IPS-NIHi7 (cell line): ENCODE measurements around the gene BICRA.
"Not testable (repeated sequence)": the region's sequence is repeated elsewhere in the genome, so short reads cannot be mapped to it uniquely, and the experiment has no call there.

Source experiments
- DNase-seq: peaks from one replicate; pipeline ENCODE4 v3.0.0; 2012; ENCODE audit warnings: mixed read lengths; ENCODE audit errors: extremely low spot score

BICRA gene

DNA sequence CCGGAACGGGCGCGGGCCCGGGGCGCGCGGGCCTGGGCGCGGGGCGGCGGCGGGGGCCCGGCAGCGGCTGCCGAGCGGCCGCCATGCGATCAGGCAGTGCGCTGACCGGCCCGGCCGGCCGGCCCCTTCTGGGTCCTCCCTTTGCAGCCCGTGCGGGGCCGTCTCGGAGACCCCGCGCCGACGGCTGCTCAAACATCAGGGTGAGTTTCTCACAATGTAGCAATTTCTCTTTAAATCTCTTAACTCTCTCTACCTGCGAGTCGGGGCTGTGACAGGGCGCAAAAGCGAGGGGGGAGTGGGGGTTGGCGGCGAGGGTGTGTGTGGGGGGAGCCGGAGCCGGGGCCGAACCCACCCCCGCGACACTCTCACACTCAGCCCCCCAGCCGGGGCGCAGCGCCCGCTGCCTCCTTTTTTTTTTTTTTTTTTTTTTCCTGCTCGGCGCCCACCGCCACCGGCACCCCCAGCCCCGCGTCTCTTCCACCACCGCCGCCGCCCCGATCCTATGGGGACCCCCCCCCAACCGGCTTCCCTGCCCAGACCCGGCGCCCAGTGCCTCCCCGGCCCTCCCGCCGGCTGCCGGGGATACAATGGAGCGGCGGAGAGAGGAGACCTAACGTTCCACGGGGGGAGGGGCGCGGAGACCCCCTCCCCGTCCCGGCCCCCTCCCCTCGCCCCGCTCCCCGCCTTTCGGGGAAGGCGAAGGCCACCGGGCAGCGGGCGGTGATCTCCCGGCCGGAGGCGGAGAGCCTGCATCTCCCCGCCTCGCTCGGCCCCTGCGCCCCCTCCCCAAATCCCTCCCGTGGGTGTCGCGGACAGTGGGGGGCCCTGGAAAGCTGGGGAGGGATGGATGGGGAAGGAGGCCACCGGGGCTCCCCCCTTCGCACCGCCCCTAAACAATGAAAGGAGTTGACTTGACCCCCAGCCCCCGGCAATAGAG, at the start of gene BICRA:
TSS of gene BICRA (plus strand) at position 166 of the 937 bp plus-strand sequence. CDS start 64,441 bp downstream, outside the sequence.
- peak; percentile 77 for DNase-seq

DNA sequence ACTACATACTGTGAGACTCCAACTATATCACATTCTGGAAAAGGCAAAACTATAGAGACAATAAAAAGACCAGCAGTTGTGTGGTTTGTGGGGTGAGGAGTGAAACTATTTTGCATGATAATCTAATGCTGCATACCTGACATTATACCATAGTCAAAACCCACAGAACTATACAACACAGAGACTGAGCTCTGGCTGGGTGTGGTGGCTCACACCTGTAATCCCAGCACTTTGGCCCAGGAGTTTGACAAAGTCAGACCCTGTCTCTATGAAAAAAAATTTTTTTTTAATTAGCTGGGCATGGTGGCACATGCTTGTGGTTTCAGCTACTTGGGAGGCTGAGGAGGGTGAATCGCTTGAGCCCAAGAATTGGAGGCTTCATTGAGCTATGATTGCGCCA, 47.9 kb upstream of the BICRA start:
- DNase-seq: no peak

- DNase-seq: no peak
These were observed 47.4 kb upstream of the BICRA start for GRCh38 chr19:47561440-47562057.

DNA sequence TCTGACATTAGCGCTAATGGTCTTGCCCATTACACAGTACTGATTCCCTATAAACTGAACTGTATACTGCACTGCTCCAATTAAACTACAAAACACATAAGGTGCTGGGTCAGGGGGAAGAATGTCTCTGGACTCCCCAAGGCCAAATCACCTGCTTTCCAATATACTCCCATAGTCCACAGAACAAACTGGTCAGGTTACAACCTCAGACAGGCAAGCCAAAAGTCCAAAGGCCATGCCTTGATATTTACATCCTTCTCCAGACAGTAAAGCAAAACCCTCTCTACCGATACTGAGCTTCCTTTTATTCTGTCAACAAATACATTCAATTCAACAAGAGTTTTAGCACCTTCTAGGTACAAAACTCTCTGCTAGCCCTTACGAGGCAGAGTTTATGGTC, 44.9 kb upstream of the BICRA start:
- no peak for DNase-seq

DNA sequence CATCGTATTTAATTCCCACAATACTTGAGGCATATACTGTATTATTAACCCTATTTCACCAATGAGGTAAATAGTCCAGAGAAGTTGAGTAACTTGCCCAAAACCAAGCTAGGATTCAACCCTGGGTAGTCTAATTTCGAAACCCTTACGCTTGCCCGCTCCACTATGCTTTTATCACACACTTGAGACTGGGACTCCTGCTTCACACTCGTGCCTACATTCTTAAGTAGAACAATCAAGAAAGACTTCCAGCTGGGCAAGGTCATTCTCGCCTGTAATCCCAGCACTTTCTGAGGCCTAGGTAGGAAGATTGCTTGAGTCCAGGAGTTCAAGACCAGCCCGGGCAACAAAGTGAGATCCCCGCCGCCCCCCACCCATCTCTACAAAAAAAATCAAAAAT, 39.6 kb upstream of the BICRA start:
- DNase-seq: no peak

DNA sequence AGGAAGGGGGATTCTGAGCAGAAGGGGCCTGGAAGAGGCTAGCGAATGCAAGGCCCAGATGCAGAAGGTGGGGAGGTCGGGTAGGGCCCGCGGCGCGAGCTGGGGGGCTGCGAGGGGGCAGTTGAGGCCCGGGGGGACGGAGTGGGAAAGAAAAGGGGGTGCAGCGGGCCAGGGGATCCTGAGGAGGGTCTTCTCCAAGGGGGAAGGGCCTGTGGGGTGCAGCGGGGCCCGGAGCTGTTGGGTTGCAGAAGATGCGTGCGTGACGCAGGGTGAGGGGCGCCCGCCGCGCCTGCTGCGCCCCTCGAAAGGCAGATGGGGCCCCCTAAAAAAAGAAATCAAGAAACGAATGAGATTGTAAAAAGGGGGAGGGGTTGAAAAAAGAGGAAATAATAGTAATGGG, 36.3 kb upstream of the BICRA start:
- DNase-seq: no peak

DNA sequence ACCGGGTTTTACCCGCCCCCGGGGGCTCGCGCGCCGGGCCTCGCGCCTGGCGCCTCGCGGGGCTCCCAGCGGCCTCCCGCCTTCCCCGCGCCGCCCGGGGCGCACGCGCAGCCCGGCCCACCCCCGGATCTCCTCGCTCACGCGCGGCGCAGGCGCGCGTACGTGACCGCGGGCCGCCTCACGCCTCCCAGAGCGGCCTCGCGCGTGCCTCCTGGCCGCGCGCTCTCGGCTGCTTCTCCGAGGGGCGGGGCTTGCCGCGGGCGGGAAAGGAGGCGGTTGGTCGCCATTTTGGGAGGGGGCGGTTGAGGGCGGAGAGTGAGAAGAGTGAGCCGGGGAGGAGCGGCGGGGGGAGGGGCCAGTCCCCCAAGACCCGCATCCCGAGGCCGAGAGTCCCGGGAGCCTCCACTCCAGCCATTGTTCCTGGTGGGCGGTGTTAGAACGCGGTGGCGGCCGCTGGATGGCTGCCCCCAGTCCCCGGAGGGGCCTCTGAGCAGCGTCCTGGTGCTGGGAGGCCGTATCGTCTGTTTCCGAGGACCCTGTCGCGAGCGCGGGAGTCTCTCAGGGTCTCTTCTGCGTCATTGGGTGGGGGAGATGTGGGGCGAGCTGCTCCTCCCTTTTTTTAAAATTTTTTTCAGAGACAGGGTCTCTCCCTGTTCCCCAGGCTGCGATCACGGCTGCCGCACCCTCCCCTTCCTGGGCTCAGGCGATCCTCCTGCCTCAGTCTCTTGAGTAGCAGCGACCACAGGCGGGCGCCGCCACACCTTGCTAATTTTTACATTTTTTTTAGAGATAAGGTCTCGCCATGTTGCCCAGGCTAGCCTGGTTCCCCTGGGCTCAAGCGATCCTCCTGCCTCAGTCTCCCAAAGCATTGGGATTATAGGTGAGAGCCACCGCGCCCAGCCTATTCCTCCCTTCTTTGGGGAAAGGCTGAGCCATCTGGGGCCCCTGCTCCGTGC, 35.6 kb upstream of the BICRA start, which contains the start of gene ZNF541:
TSS of gene ZNF541 (minus strand) at position 78 of the 956 bp plus-strand sequence. CDS start 17,292 bp downstream, outside the sequence.
- no peak for DNase-seq

GRCh38 chr19:47580397-47580796, 28.5 kb upstream of the BICRA start:
- no peak for DNase-seq

GRCh38 chr19:47581605-47582319, 27.2 kb upstream of the BICRA start:
- DNase-seq: no peak

- DNase-seq: no peak
These were observed 26.5 kb upstream of the BICRA start for GRCh38 chr19:47582320-47582909.

DNA sequence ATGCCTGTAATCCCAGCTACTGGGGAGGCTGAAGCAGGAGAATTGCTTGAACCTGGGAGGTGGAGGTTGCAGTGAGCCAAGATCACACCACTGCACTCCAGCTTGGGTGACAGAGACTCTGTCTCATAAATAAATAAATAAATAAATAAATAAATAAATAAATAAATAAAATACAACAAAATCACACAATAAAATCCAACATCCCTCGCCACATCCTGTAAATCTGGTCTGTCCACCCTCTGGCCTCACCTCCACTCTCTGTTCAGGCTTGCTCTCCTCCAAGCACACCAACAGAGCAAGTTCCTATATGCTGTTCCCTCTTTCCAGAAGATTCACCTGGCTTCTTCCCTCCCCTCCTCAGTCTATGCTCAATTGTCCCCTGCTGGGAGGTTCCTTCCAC, 25.8 kb upstream of the BICRA start:
- not testable (repeated sequence) for DNase-seq

DNA sequence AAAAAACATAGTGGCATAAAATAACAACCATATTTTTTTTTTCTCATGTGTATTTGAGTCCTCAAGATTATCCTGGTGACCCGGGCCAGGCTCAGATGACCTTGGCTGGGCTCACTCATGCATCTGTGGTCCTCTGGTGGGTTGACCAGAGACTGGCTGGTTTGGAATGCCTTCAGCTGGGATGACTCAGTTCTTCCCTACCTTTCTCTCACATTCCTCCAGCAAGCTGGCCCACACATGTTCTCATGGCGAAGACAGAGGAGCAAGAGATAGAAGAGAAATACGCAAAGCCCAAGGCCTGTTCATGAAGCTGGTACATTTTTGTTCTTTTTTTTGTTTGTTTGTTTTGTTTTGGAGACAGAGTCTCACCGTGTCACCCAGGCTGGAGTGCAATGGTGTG, 21.6 kb upstream of the BICRA start:
- no peak for DNase-seq

GRCh38 chr19:47589824-47590223, 19.1 kb upstream of the BICRA start:
- DNase-seq: no peak

- no peak for DNase-seq
These were observed 15.1 kb upstream of the BICRA start for GRCh38 chr19:47593860-47594259.

- DNase-seq: no peak
These were observed 13.0 kb upstream of the BICRA start for GRCh38 chr19:47595944-47596343.

- peak; percentile 83 for DNase-seq
These were observed 10.3 kb upstream of the BICRA start for GRCh38 chr19:47598407-47599349.

- not testable (repeated sequence) for DNase-seq
These were observed 9.2 kb upstream of the BICRA start for GRCh38 chr19:47599671-47600245.

GRCh38 chr19:47600246-47601179, 8.4 kb upstream of the BICRA start:
- DNase-seq: peak; percentile 99
